LNCaP clone FGC (cell line): ENCODE results near the gene SLC43A2.
A peak's percentile ranks its signal among the peaks of the same experiment; 100 is the strongest.

Experiments used
- DNase-seq: peaks from one replicate; pipeline ENCODE4 v3.0.0-alpha.2; 2011; ENCODE audit warnings: low read depth
- H3K4me3 ChIP-seq: 2 replicates; pipeline ENCODE4 v1.5.1; 2011; ENCODE audit warnings: mild to moderate bottlenecking, low read depth, low read length, control low read depth
- TF ChIP-seq, protein P1 (sequence below): IDR thresholded peaks from 2 replicates; pipeline ENCODE4 v1.5.1; 2012; ENCODE audit warnings: mild to moderate bottlenecking; ENCODE audit not compliant: control insufficient read depth, insufficient read depth; ENCODE audit errors: extremely low read depth

Gene SLC43A2

DNA sequence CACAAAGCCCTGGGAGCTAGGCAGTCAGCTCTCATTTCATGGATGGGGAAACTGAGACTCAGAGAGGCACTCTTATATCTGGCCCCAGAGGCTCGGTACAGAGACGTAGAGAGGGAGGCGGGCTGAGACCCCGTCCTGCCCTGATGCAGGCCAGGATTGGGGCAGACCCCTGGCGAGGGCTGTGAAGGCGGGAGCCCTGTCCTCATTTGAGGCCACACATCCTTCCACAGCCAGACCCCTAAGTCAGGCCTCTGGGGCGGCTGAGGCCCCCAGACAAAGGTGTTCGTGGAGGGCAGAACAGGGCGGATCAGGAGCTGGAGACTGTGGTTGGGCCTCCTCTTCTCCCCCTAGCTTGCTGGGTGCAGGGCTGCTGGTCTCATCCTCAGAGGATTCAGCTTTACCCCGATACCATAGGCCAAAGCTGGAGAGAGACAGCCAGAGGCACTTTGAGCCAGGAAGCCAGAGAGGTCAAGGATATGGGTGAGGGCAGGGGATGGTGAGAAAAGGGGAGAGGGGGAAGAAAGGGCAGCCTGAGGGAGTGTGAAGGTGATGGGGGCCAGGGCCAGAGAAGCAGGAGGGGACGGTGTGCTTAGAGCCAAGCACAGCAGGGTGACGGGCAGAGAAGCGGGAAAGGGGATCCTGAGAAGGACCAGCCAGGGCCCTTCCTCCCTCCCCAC, 17.7 kb upstream of the SLC43A2 start:
- TF ChIP-seq, protein P1, sequence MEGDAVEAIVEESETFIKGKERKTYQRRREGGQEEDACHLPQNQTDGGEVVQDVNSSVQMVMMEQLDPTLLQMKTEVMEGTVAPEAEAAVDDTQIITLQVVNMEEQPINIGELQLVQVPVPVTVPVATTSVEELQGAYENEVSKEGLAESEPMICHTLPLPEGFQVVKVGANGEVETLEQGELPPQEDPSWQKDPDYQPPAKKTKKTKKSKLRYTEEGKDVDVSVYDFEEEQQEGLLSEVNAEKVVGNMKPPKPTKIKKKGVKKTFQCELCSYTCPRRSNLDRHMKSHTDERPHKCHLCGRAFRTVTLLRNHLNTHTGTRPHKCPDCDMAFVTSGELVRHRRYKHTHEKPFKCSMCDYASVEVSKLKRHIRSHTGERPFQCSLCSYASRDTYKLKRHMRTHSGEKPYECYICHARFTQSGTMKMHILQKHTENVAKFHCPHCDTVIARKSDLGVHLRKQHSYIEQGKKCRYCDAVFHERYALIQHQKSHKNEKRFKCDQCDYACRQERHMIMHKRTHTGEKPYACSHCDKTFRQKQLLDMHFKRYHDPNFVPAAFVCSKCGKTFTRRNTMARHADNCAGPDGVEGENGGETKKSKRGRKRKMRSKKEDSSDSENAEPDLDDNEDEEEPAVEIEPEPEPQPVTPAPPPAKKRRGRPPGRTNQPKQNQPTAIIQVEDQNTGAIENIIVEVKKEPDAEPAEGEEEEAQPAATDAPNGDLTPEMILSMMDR, result no peak
- no peak for DNase-seq
- H3K4me3 ChIP-seq, result no peak overlapping the region

- TF ChIP-seq, protein P1, result no peak
- H3K4me3 ChIP-seq, result no peak within 1 kb of the TSS
- no peak for DNase-seq
These were observed 16.9 kb upstream of the SLC43A2 start, which contains the start of gene SCARF1 for GRCh38 chr17:1645207-1646171. Gene SCARF1, minus strand, starts transcription at chr17:1645732. Its CDS starts 35 bp downstream, at chr17:1645697.

GRCh38 chr17:1644493-1645206, 16.0 kb upstream of the SLC43A2 start:
- no peak overlapping the region for H3K4me3 ChIP-seq
- no peak for DNase-seq
- TF ChIP-seq, protein P1, result no peak

DNA sequence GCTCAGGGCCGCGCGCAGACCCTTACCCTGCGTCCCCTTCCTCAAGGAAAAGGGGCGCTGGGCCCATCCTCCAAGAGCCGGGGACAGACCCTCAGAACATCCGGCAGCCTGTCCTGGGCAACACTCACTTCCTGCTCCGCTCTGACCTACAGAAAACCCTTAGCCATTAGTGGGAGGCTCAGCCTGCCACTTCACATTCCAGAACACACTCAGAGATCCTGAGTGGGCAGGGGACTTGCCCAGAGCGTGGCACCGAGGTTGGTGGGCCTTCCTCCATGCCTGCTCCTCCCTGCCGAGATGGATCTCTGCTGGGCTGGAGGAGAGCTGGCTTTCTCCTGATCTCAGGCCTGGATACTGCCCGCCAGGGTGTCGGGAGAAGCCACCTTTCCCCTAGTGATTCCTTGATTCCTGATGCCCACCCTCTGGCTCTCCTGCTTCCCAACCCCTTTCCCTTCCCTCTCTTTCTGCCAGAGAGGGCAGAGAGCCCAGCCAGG, 15.4 kb upstream of the SLC43A2 start:
- peak overlapping the region; percentile 42 for H3K4me3 ChIP-seq
- no peak for DNase-seq
- TF ChIP-seq, protein P1, result no peak

DNA sequence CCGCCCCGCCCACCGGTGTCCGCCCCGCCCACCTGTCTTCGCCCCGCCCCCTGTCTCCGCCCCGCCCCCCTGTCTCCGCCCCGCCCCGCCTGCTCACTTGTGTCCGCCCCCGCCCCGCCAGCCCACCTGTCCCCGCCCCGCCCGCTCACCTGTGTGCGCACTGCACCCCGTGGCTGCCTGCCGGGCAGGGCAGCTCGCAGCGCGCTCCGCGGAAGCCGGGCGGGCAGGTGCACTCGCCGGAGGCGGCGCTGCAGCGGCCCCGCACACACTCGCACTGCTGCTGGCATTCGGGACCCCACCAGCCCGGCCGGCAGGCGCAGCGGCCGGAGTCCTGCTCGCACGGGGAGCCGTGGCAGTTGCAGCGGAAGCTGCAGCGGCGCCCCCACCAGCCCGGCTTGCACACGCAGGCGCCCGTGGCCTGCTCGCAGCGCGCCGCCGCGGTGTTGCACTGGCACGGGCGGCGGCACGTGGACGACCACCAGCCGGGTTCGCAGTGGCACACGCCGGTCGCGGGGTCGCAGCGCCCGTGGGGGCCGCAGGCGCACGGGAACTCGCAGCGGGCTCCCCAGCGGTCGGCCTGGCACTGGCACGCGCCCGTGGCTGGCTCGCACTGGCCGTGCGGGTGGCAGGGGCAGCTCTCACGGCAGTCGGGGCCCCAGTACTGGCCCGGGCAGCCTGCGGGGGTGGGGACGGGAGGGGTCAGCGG, 14.8 kb upstream of the SLC43A2 start:
- TF ChIP-seq, protein P1, result peak; percentile 52
- DNase-seq, result no peak
- peak overlapping the region; percentile 42 for H3K4me3 ChIP-seq

DNA sequence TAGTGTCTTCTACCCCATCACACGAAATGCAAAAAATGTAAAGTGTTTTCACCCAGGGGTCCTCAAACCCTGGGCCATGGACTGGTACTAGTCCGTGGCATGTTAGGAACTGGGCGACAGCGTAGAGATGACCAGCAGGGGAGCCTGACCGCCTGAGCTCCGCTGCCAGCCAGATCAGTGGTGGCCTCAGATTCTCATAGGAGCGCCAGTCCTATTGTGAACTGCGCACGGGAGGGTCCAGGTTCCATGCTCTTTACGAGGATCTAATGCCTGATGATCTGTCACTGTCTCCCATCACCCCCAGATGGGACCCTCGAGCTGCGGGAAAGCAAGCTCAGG, 12.4 kb upstream of the SLC43A2 start:
- DNase-seq, result no peak
- TF ChIP-seq, protein P1, result no peak
- H3K4me3 ChIP-seq, result no peak overlapping the region
